Esophagus muscularis mucosa (tissue), 4 donors: ENCODE measurements around the gene CRISP3. TPM values are rescaled to one million over a fixed set of nuclear protein-coding genes. Genes with fewer than 3 reads are reported as not detected.

Experiments used
- DNase-seq: peaks from one replicate; pipeline ENCODE4 v3.0.0-alpha.2; 2017; ENCODE audit errors: extremely low spot score
- H3K27ac ChIP-seq, 4 donors: fragments of 200-600 bp; sonication (generic); replicated peaks in 1 of 4; 1 replicate in 3 of 4; 2 replicates in 1 of 4; pipeline ENCODE4 v1.5.1; 2016 to 2019; ENCODE audit warnings: mild to moderate bottlenecking in 1 of 4
- H3K27me3 ChIP-seq, 4 donors: fragments of 200-600 bp; sonication (generic); one replicate each; pipeline versions ENCODE4 v1.5.1 to v1.6.0; 2016 to 2019
- H3K36me3 ChIP-seq, 4 donors: fragments of 200-600 bp; sonication (generic); one replicate each; pipeline ENCODE4 v1.5.1; 2016 to 2019
- H3K4me1 ChIP-seq, 4 donors: fragments of 200-600 bp; sonication (generic); one replicate each; pipeline ENCODE4 v1.5.1; 2016 to 2019
- H3K4me3 ChIP-seq, 4 donors: fragments of 200-600 bp; sonication (generic); 1 replicate in 2 of 4; 2 replicates in 2 of 4; pipeline ENCODE4 v1.5.1; 2016 to 2019; ENCODE audit warnings: mild to moderate bottlenecking in 4 of 4, moderate library complexity in 1 of 4
- H3K9me3 ChIP-seq, 4 donors: fragments of 200-600 bp; sonication (generic); 1 replicate in 3 of 4; 2 replicates in 1 of 4; pipeline ENCODE4 v1.5.1; 2016 to 2019
- EP300 ChIP-seq: sonication (generic); formaldehyde crosslinking; IDR thresholded peaks from one replicate; pipeline ENCODE4 v1.6.1; 2017; ENCODE audit warnings: antibody characterized with exemption
- POLR2A ChIP-seq: fragments of 450-650 bp; IDR thresholded peaks from one replicate; pipeline ENCODE4 v1.6.1; 2017; ENCODE audit warnings: antibody characterized with exemption, moderate library complexity, mild to moderate bottlenecking, low read depth
- POLR2AphosphoS5 ChIP-seq, 2 donors: sonication (generic); formaldehyde crosslinking; IDR thresholded peaks; one replicate each; pipeline ENCODE4 v1.6.1; 2017; ENCODE audit warnings: antibody characterized with exemption in 2 of 2
- WGBS: methylation state at CpG from one replicate; pipeline ENCODE4 v1.1.5; 2018; 5-methylcytosine and 5-hydroxymethylcytosine counted together
- intact Hi-C: fragments of 100-400 bp; cut with DNase I; formaldehyde crosslinking; loops from one replicate; pipeline ENCODE4 v1.15.1; 2023
- total RNA-seq, 4 donors: library from RNA; depleted of rRNA; stranded (reverse); fragments of >200 nt; gene quantifications; one replicate each; pipeline versions ENCODE4 v1.1.0 to v1.2.1, GENCODE V29; 2016
- TF ChIP-seq, protein P1 (sequence below), 3 experiments: fragments of 200-600 bp in 2 of 3; fragments of 450-650 bp in 1 of 3; sonication (generic) in 2 of 3; IDR thresholded peaks; one replicate each; pipeline ENCODE4 v1.5.1; 2017 to 2019; ENCODE audit warnings: antibody characterized with exemption in 3 of 3, mild to moderate bottlenecking in 2 of 3, moderate library complexity in 1 of 3

Gene CRISP3
- total RNA-seq, 4 donors from 2014 or later: 0.33 to 1.2 TPM; not detected in 2

- Histone ChIP-seq H3K4me1 (no peaks in the 10 kb centered on the region), H3K27me3 (no peaks in the 10 kb centered on the region), H3K4me3 (no peak overlapping the region), H3K9me3 (no peaks in the 10 kb centered on the region), H3K36me3 (no peaks in the 10 kb centered on the region), H3K27ac (no peak overlapping the region)
- intact Hi-C loops: no loop called here
- no peak for TF ChIP-seq POLR2A
- TF ChIP-seq POLR2AphosphoS5 (IDR thresholded peaks at IDR 0.05): no peak
- no peak for TF ChIP-seq EP300
- TF ChIP-seq, protein P1, sequence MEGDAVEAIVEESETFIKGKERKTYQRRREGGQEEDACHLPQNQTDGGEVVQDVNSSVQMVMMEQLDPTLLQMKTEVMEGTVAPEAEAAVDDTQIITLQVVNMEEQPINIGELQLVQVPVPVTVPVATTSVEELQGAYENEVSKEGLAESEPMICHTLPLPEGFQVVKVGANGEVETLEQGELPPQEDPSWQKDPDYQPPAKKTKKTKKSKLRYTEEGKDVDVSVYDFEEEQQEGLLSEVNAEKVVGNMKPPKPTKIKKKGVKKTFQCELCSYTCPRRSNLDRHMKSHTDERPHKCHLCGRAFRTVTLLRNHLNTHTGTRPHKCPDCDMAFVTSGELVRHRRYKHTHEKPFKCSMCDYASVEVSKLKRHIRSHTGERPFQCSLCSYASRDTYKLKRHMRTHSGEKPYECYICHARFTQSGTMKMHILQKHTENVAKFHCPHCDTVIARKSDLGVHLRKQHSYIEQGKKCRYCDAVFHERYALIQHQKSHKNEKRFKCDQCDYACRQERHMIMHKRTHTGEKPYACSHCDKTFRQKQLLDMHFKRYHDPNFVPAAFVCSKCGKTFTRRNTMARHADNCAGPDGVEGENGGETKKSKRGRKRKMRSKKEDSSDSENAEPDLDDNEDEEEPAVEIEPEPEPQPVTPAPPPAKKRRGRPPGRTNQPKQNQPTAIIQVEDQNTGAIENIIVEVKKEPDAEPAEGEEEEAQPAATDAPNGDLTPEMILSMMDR (IDR thresholded peaks at IDR 0.05): no peak
- DNase-seq: no peak
- WGBS: 55% methylated on average over 1 of the region's 1 CpG
Measured at GRCh38 chr6:49782293-49782692, 38.1 kb upstream of the CRISP3 start.

- 50% methylated on average over 1 of the region's 1 CpG for WGBS
- no peak overlapping the region for H3K27ac ChIP-seq
Measured at GRCh38 chr6:49776444-49776843, 32.3 kb upstream of the CRISP3 start.

DNA sequence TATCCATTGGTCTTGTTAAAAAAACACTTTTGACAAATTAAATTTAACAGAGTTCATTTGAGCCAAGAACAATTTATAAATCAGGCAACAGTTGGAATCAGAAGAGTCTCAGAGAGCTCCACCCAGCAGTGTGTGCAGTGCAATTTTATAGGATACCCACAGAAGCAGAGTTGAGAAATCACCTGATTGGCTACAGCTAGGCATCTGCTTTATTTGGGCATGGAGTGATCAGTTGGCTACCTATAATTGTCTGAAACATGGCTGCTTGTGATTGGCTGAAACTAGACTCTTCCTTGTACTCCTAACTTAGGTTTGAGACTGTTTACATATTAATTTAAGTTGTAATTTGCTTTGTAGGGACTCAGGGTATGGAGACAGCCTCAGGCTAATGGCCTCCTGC lies 30.9 kb upstream of the CRISP3 start:
- H3K9me3 ChIP-seq: no peaks in the 10 kb centered on the region
- no peak overlapping the region for H3K27ac ChIP-seq
- H3K4me3 ChIP-seq: no peak overlapping the region
- TF ChIP-seq POLR2A: no peak
- no peak for DNase-seq
- no peaks in the 10 kb centered on the region for H3K36me3 ChIP-seq
- intact Hi-C loops: no loop called here
- no peaks in the 10 kb centered on the region for H3K4me1 ChIP-seq
- no peaks in the 10 kb centered on the region for H3K27me3 ChIP-seq

More at GRCh38 chr6:49776444-49776843, 32.3 kb upstream of the CRISP3 start:
- intact Hi-C loops: no loop called here
- no peak for DNase-seq
- Histone ChIP-seq H3K36me3 (no peaks in the 10 kb centered on the region), H3K9me3 (no peaks in the 10 kb centered on the region), H3K27me3 (no peaks in the 10 kb centered on the region), H3K4me1 (no peaks in the 10 kb centered on the region), H3K4me3 (no peak overlapping the region)
- no peak for TF ChIP-seq POLR2A
- no peak for TF ChIP-seq EP300
- no peak for TF ChIP-seq POLR2AphosphoS5 (IDR thresholded peaks at IDR 0.05)
- TF ChIP-seq, protein P1 (IDR thresholded peaks at IDR 0.05): no peak

DNA sequence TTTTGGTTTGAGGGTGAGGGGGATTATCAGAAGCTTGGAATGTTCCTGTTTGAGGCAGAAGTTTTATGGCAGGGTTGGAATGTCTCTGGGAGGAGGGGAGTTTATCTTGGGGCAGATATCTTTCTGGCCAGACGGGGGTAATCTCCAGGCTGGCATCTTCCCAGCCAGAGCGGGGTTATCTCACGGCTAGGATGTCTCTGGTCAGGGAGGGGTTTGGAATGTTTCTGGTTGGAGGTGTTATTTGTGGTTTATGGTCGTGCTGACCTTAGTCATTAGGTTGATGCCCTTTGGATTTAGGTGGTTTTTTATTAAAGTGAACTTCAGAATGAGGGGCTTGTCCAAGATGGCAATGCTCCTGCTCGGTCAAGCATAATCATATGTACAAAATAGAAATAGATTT lies 28.1 kb upstream of the CRISP3 start:
- intact Hi-C loops: no loop called here
- H3K27ac ChIP-seq: no peak overlapping the region
- TF ChIP-seq POLR2A: no peak
- TF ChIP-seq EP300: no peak
- TF ChIP-seq, protein P1 (IDR thresholded peaks at IDR 0.05): no peak
- no peak for TF ChIP-seq POLR2AphosphoS5 (IDR thresholded peaks at IDR 0.05)
- H3K27me3 ChIP-seq: peaks cover 0 to 3% (median 0%) of the 10 kb centered on the region in 4 donors
- WGBS: 87% methylated on average over 5 of the region's 5 CpGs
- no peaks in the 10 kb centered on the region for H3K36me3 ChIP-seq
- H3K4me3 ChIP-seq: no peak overlapping the region
- no peak for DNase-seq
- no peaks in the 10 kb centered on the region for H3K4me1 ChIP-seq
- H3K9me3 ChIP-seq: no peaks in the 10 kb centered on the region

GRCh38 chr6:49766762-49767161 lies 22.6 kb upstream of the CRISP3 start:
- TF ChIP-seq POLR2AphosphoS5 (IDR thresholded peaks at IDR 0.05): no peak
- WGBS: 84% methylated on average over 2 of the region's 2 CpGs
- intact Hi-C loops: no loop called here
- Histone ChIP-seq H3K36me3 (no peaks in the 10 kb centered on the region), H3K27ac (no peak overlapping the region), H3K27me3 (peaks cover 0 to 3% (median 0%) of the 10 kb centered on the region in 4 donors), H3K4me3 (no peak overlapping the region), H3K4me1 (no peaks in the 10 kb centered on the region), H3K9me3 (no peaks in the 10 kb centered on the region)
- no peak for DNase-seq

DNA sequence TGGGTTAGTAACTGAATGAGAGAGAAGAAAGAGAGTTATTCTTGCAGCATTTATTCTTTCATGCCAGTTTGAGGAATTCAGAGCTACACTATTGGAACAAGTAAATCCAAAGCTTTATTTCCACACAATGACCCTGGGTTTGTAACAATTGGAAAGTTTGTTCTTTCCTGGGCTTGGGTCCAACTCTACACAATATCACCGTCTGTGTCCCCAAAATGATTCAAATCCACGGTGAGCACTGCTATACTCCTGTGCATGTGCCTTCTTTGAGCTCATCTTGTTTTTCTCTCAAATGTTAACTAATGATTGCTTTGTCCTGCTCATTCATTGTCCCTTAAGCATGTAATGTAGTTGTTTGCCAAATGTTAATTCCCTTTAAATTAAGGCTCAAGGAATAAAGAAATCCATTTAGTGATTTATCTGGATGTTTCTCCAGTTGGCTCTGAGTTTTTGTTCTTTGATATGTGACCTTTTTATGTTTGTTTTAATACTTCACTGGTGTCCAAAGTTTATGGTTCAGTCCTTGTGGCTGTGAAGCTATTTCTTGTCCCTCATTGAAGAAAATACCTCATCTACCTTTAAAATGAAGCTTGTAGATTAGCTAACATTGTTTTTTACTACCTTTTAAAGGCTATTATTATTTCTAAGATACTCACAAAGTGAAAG lies 20.5 kb upstream of the CRISP3 start:
- no peak for DNase-seq
- intact Hi-C loops: no loop called here
- WGBS: 37% methylated on average over 2 of the region's 2 CpGs
- H3K27me3 ChIP-seq: peaks cover 0 to 3% (median 0%) of the 10 kb centered on the region in 4 donors
- TF ChIP-seq, protein P1 (IDR thresholded peaks at IDR 0.05): no peak
- no peak for TF ChIP-seq POLR2A
- TF ChIP-seq EP300: no peak
- TF ChIP-seq POLR2AphosphoS5 (IDR thresholded peaks at IDR 0.05): no peak
- H3K9me3 ChIP-seq: no peaks in the 10 kb centered on the region
- no peaks in the 10 kb centered on the region for H3K36me3 ChIP-seq
- H3K4me3 ChIP-seq: no peak overlapping the region
- no peak overlapping the region for H3K27ac ChIP-seq
- no peaks in the 10 kb centered on the region for H3K4me1 ChIP-seq
